SK-N-SH (cell line): Measurements from ENCODE around the gene C11orf97. TPM values are rescaled to one million over a fixed set of nuclear protein-coding genes. Genes with fewer than 3 reads are reported as not detected.
A peak's percentile ranks its signal among the peaks of the same experiment; 100 is the strongest.
"Not testable (repeated sequence)": the region's sequence is repeated elsewhere in the genome, so short reads cannot be mapped to it uniquely, and the experiment has no call there.

Source experiments
- CTCF ChIA-PET: fragments of 300-600, 350-600 bp; formaldehyde crosslinking; extraction: SDS; loops from one replicate; lab custom pipeline; 2021; lab: Yijun Ruan, JAX
- POLR2A ChIA-PET: fragments of 350-600 bp; sonication (Branson Sonifier 250); formaldehyde crosslinking; extraction: SDS; loops from one replicate; lab custom pipeline; 2020; ENCODE audit warnings: antibody characterized with exemption, inconsistent platforms; lab: Yijun Ruan, JAX
- DNase-seq: peaks from one replicate; pipeline ENCODE4 v3.0.0; 2012
- H2AFZ ChIP-seq: fragments of 200-600 bp; sonication (generic); 2 replicates; pipeline ENCODE4 v1.8.1; 2016; ENCODE audit warnings: antibody characterized with exemption, mild to moderate bottlenecking, low read depth
- H3F3A ChIP-seq: fragments of 200-600 bp; sonication (generic); replicated peaks from 2 replicates; pipeline ENCODE3; 2016; ENCODE audit warnings: antibody characterized with exemption, mild to moderate bottlenecking; ENCODE audit not compliant: insufficient read depth
- H3K27ac ChIP-seq, 2 experiments: fragments of 200-500 bp in 1 of 2; fragments of 200-600 bp in 1 of 2; sonication (Bioruptor generic) in 1 of 2; sonication (generic), shearing (Covaris generic) in 1 of 2; 2 replicates each; pipeline versions ENCODE4 v1.5.1 to v1.6.1; 2014 to 2016; ENCODE audit warnings: low read depth in 2 of 2, inconsistent platforms in 1 of 2, low read length in 1 of 2, mild to moderate bottlenecking in 1 of 2, mixed read lengths in 1 of 2
- H3K27me3 ChIP-seq: fragments of 200-600 bp; sonication (generic), shearing (Covaris generic); 2 replicates; pipeline ENCODE4 v1.6.1; 2016; ENCODE audit warnings: mixed run types; ENCODE audit not compliant: insufficient read depth
- H3K36me3 ChIP-seq, 2 experiments: fragments of 200-500 bp in 1 of 2; fragments of 200-600 bp in 1 of 2; sonication (Bioruptor generic) in 1 of 2; sonication (generic) in 1 of 2; replicated peaks in 1 of 2; 2 replicates each; pipeline versions ENCODE3 to v1.5.1; 2014 to 2016; ENCODE audit warnings: low read length in 1 of 2, mild to moderate bottlenecking in 1 of 2; ENCODE audit not compliant: insufficient read depth in 2 of 2, control insufficient read depth in 1 of 2
- H3K4me1 ChIP-seq, 2 experiments: fragments of 200-500 bp in 1 of 2; fragments of 200-600 bp in 1 of 2; sonication (Bioruptor generic) in 1 of 2; sonication (generic), shearing (Covaris generic) in 1 of 2; 2 replicates each; pipeline versions ENCODE4 v1.5.1 to v1.6.1; 2014 to 2016; ENCODE audit warnings: low read depth in 1 of 2, low read length in 1 of 2, mixed run types in 1 of 2; ENCODE audit not compliant: insufficient read depth in 2 of 2, control insufficient read depth in 1 of 2
- H3K4me2 ChIP-seq: fragments of 200-600 bp; sonication (generic), shearing (Covaris generic); 2 replicates; pipeline ENCODE4 v1.6.1; 2017; ENCODE audit warnings: mixed run types
- H3K4me3 ChIP-seq, 2 experiments: fragments of 200-500 bp in 1 of 2; fragments of 200-600 bp in 1 of 2; sonication (Bioruptor generic) in 1 of 2; sonication (generic), shearing (Covaris generic) in 1 of 2; 2 replicates each; pipeline versions ENCODE4 v1.5.1 to v1.8.1; 2014 to 2016; ENCODE audit warnings: low read depth in 2 of 2, inconsistent platforms in 1 of 2, low read length in 1 of 2, mild to moderate bottlenecking in 1 of 2, mixed read lengths in 1 of 2, moderate library complexity in 1 of 2
- H3K79me2 ChIP-seq: fragments of 200-600 bp; sonication (generic); 2 replicates; pipeline ENCODE4 v1.8.1; 2017; ENCODE audit warnings: mild to moderate bottlenecking; ENCODE audit not compliant: insufficient read depth
- H3K9ac ChIP-seq: fragments of 200-600 bp; sonication (generic); 2 replicates; pipeline ENCODE4 v1.6.1; 2017; ENCODE audit warnings: mixed run types
- H3K9me2 ChIP-seq: fragments of 200-600 bp; sonication (generic); 2 replicates; pipeline ENCODE4 v1.6.1; 2017; ENCODE audit warnings: mixed run types
- H3K9me3 ChIP-seq: fragments of 200-600 bp; sonication (generic); 2 replicates; pipeline ENCODE4 v1.6.1; 2017; ENCODE audit warnings: mixed run types, mild to moderate bottlenecking, moderate library complexity
- H4K20me1 ChIP-seq: fragments of 200-600 bp; sonication (generic); 2 replicates; pipeline ENCODE4 v1.6.1; 2017; ENCODE audit warnings: mild to moderate bottlenecking, mixed run types; ENCODE audit not compliant: insufficient read depth
- FOSL2 ChIP-seq: IDR thresholded peaks from 2 replicates; pipeline ENCODE4 v1.4.0; 2012; ENCODE audit warnings: low read depth, mild to moderate bottlenecking, moderate library complexity, borderline replicate concordance
- JUND ChIP-seq: IDR thresholded peaks from 2 replicates; pipeline ENCODE4 v1.4.0; 2012
- NFIC ChIP-seq: IDR thresholded peaks from 2 replicates; pipeline ENCODE4 v1.4.0; 2012; ENCODE audit warnings: borderline replicate concordance
- SMC3 ChIP-seq: IDR thresholded peaks from 2 replicates; pipeline ENCODE4 v1.6.1; 2012; ENCODE audit warnings: low read depth, low read length, improper control_type of control experiment
- TCF12 ChIP-seq: IDR thresholded peaks from 2 replicates; pipeline ENCODE4 v1.4.0; 2012
- WGBS: methylation state at CpG from one replicate; pipeline ENCODE4 v1.1.6; 2017; ENCODE audit warnings: low lambda C conversion rate; 5-methylcytosine and 5-hydroxymethylcytosine counted together
- polyA plus RNA-seq, 3 experiments: library from polyadenylated mRNA; depleted of rRNA; stranded (reverse); fragments of >200 nt; gene quantifications; 2 replicates each; pipeline ENCODE4 v1.2.3, GENCODE V29; 2012
- TF ChIP-seq, protein P1 (sequence below): fragments of 150-350 bp; IDR thresholded peaks from 2 replicates; pipeline ENCODE4 v1.6.1; 2016; ENCODE audit warnings: mild to moderate bottlenecking, low read depth, low read length

C11orf97 gene
- polyA plus RNA-seq, 1 of the 3 experiments (the other 2 are of a cell fraction), result not detected

DNA sequence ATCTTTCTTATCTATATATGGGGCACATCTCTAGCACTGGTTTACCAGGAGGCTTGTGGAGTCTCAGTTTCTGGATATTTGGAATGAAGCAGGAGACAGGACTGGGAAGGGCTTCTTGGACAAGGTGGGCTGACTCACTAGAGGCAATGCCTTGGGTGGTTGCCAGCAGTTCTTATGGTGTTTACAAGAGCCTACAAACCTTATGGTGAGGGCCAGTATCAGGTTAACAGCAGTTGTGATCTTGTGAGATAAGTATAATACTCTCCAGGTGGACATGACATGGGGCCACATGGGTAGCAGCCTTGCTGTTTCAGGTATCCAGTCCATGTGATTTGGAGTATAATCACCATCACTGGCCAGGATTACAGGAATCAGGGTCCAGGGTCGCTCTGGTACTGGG, 41.7 kb downstream of the C11orf97 start:
- no peaks in the 10 kb centered on the region for H4K20me1 ChIP-seq
- H3K9ac ChIP-seq, result no peak overlapping the region
- H2AFZ ChIP-seq, result no peak overlapping the region
- peaks cover 0 to 5% of the 10 kb centered on the region in 2 experiments for H3K36me3 ChIP-seq
- CTCF ChIA-PET, result no interaction called here
- DNase-seq, result no peak
- H3K9me3 ChIP-seq, result no peaks in the 10 kb centered on the region
- H3K9me2 ChIP-seq, result no peaks in the 10 kb centered on the region
- TF ChIP-seq NFIC, result peak; percentile 34; the same call in 1 of the 2 replicates
- TF ChIP-seq, protein P1, sequence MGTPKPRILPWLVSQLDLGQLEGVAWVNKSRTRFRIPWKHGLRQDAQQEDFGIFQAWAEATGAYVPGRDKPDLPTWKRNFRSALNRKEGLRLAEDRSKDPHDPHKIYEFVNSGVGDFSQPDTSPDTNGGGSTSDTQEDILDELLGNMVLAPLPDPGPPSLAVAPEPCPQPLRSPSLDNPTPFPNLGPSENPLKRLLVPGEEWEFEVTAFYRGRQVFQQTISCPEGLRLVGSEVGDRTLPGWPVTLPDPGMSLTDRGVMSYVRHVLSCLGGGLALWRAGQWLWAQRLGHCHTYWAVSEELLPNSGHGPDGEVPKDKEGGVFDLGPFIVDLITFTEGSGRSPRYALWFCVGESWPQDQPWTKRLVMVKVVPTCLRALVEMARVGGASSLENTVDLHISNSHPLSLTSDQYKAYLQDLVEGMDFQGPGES, result no peak
- TF ChIP-seq TCF12, result peak; percentile 59
- peak; percentile 33; the same call in 1 of the 2 replicates for TF ChIP-seq FOSL2
- H3K27ac ChIP-seq, result no peak overlapping the region
- H3K27me3 ChIP-seq, result no peaks in the 10 kb centered on the region
- peaks cover 10% of the 10 kb centered on the region; the same call in 1 of the 2 replicates for H3K79me2 ChIP-seq
- peaks cover 3 to 31% of the 10 kb centered on the region in 2 experiments; a peak in 3 of 4 replicates for H3K4me1 ChIP-seq
- 89% methylated on average over 1 of the region's 1 CpG for WGBS
- POLR2A ChIA-PET, result no interaction called here
- no peak overlapping the region for H3K4me3 ChIP-seq
- H3F3A ChIP-seq, result peaks cover 32% of the 10 kb centered on the region
- no peak overlapping the region for H3K4me2 ChIP-seq

DNA sequence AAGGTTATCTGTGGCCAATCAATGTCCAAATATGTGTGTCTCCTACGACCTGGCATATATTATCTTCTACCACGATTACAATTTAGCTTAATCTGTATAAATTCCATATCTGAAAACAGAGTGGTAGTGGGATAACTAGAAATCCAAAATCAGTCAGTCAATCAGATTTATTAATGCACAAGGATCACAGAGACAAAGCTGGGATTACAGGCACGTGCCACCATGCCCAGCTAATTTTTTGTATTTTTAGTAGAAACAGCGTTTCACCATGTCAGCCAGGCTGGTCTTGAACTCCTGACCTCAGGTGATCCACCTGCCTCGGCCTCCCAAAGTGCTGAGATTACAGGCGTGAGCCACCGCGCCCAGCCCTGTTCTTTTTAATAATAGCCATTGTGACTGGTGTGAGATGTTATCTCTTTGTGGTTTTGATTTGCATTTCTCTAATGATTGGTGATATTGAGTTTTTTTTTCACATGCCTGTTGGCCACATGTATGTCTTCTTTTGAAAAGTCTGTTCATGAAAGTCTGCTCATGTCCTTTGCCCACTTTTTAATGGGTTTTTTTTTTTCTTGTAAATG, 43.6 kb downstream of the C11orf97 start:
- WGBS, result 83% methylated on average over 8 of the region's 8 CpGs
- H3K9ac ChIP-seq, DNase-seq, H3K4me2 ChIP-seq, H4K20me1 ChIP-seq, H3K36me3 ChIP-seq, POLR2A ChIA-PET, H3K9me2 ChIP-seq, H3K79me2 ChIP-seq, H3K27me3 ChIP-seq, H3K9me3 ChIP-seq, CTCF ChIA-PET, H3K4me3 ChIP-seq: not testable (repeated sequence)
- H3K4me1 ChIP-seq, result peaks cover 0 to 34% of the 10 kb centered on the region in 2 experiments; a peak in 2 of 4 replicates
- peak overlapping the region in 1 of 2 experiments; percentile 87; a peak in 1 of 4 replicates for H3K27ac ChIP-seq
- 0 out of 2 replicates have a peak overlapping the region, but pooled peaks have one; percentile 20 for H2AFZ ChIP-seq
- peaks cover 28% of the 10 kb centered on the region for H3F3A ChIP-seq

DNA sequence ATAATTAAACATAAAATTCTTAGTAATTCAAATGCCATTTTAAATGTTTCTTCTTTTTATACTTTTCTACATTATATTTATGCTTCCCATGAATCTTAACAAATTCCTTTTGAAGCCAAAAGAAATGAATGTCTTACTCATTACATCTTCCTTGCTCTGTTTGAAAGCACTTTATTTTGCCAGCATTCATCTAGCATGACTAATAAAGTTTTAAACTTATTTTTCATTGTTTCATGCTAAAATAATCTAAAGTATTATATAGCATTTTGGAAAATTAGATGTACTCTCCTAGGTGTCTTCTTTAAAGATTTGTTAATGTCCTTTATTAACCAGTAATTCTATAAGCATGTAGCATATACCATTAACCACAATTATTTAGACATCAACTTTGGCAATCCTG, 45.2 kb downstream of the C11orf97 start:
- DNase-seq, result no peak
- POLR2A ChIA-PET, result no interaction called here
- Histone ChIP-seq H3F3A (peaks cover 30% of the 10 kb centered on the region), H3K4me2 (peak overlapping the region; percentile 42), H3K4me3 (no peak overlapping the region), H3K9ac (peak overlapping the region; percentile 33; the same call in 1 of the 2 replicates), H3K27me3 (no peaks in the 10 kb centered on the region), H2AFZ (peak overlapping the region; percentile 20; the same call in 1 of the 2 replicates), H3K36me3 (no peaks in the 10 kb centered on the region), H3K4me1 (peaks cover 0 to 34% of the 10 kb centered on the region in 2 experiments; a peak in 2 of 4 replicates), H3K79me2 (peaks cover 4% of the 10 kb centered on the region; the same call in 1 of the 2 replicates), H3K9me3 (no peaks in the 10 kb centered on the region), H4K20me1 (no peaks in the 10 kb centered on the region), H3K9me2 (no peaks in the 10 kb centered on the region), H3K27ac (peak overlapping the region in 1 of 2 experiments; percentile 87; a peak in 3 of 4 replicates)
- CTCF ChIA-PET, result no interaction called here
- TF ChIP-seq SMC3, result no peak
- TF ChIP-seq FOSL2, result peak; percentile 50; the same call in 1 of the 2 replicates
- TF ChIP-seq JUND, result peak; percentile 55; the same call in 1 of the 2 replicates
- TF ChIP-seq NFIC, result peak; percentile 43; the same call in 1 of the 2 replicates
